GM06990 (cell line): ENCODE data around the gene IFRD1.
"Not testable (repeated sequence)": the region's sequence is repeated elsewhere in the genome, so short reads cannot be mapped to it uniquely, and the experiment has no call there.

Experiments
- DNase-seq: peaks from one replicate; pipeline ENCODE4 v3.0.0-alpha.2; 2011; ENCODE audit not compliant: insufficient read length; ENCODE audit errors: extremely low read depth
- H3K27me3 ChIP-seq: replicated peaks from 2 replicates; pipeline ENCODE4 v1.6.0; 2011; ENCODE audit warnings: low read length; ENCODE audit not compliant: control insufficient read depth, insufficient read depth
- H3K36me3 ChIP-seq: 2 replicates; pipeline ENCODE4 v1.5.1; 2011; ENCODE audit warnings: low read length; ENCODE audit not compliant: control insufficient read depth, insufficient read depth
- H3K4me3 ChIP-seq: replicated peaks from 2 replicates; pipeline ENCODE4 v1.5.1; 2011; ENCODE audit warnings: low read depth, mild to moderate bottlenecking, control low read depth, low read length
- CTCF ChIP-seq: IDR thresholded peaks from 2 replicates; pipeline ENCODE4 v1.5.1; 2011; ENCODE audit warnings: low read length, control low read depth, mild to moderate bottlenecking, inconsistent platforms; ENCODE audit not compliant: insufficient read depth, poor library complexity, severe bottlenecking

Gene IFRD1

GRCh38 chr7:112512451-112513210 lies 62.4 kb downstream of the IFRD1 start:
- no peak for TF ChIP-seq CTCF
- no peak for DNase-seq
- no peaks in the 10 kb centered on the region for H3K36me3 ChIP-seq
- 0 out of 2 replicates have a peak, but pooled peaks cover 1% of the 10 kb centered on the region for H3K27me3 ChIP-seq
- no peak overlapping the region for H3K4me3 ChIP-seq

GRCh38 chr7:112515989-112516388 lies 65.7 kb downstream of the IFRD1 start:
- DNase-seq = no peak
- Histone ChIP-seq H3K4me3 (no peak overlapping the region), H3K36me3 (no peaks in the 10 kb centered on the region), H3K27me3 (0 out of 2 replicates have a peak, but pooled peaks cover 1% of the 10 kb centered on the region)
- TF ChIP-seq CTCF = no peak

- H3K36me3 ChIP-seq, H3K4me3 ChIP-seq, DNase-seq, H3K27me3 ChIP-seq: not testable (repeated sequence)
Observed at GRCh38 chr7:112516418-112516817, 66.2 kb downstream of the IFRD1 start.

- no peak overlapping the region for H3K4me3 ChIP-seq
- no peaks in the 10 kb centered on the region for H3K36me3 ChIP-seq
- TF ChIP-seq CTCF = no peak
- DNase-seq = no peak
- peaks cover 1% of the 10 kb centered on the region; the same call in 1 of the 2 replicates for H3K27me3 ChIP-seq
Observed at GRCh38 chr7:112517487-112517886, 67.2 kb downstream of the IFRD1 start.

GRCh38 chr7:112520787-112521186 lies 70.5 kb downstream of the IFRD1 start:
- H3K27me3 ChIP-seq = no peaks in the 10 kb centered on the region; the same call in 1 of the 2 replicates
- TF ChIP-seq CTCF = no peak
- no peaks in the 10 kb centered on the region for H3K36me3 ChIP-seq
- H3K4me3 ChIP-seq = no peak overlapping the region
- no peak for DNase-seq

- no peak for DNase-seq
- no peaks in the 10 kb centered on the region; the same call in 1 of the 2 replicates for H3K27me3 ChIP-seq
- H3K4me3 ChIP-seq = no peak overlapping the region
- TF ChIP-seq CTCF = no peak
- no peaks in the 10 kb centered on the region for H3K36me3 ChIP-seq
Observed at GRCh38 chr7:112521942-112522341, 71.7 kb downstream of the IFRD1 start.
